HEK293T (cell line): ENCODE results near the gene FXYD4.

ENCODE experiments used
- ARNT ChIP-seq: fragments of 450-650 bp; IDR thresholded peaks from 2 replicates; pipeline ENCODE4 v1.6.1; 2017; ENCODE audit warnings: mild to moderate bottlenecking
- FOXA1 ChIP-seq: fragments of 450-650 bp; IDR thresholded peaks from 2 replicates; pipeline ENCODE4 v1.6.1; 2016; ENCODE audit warnings: mild to moderate bottlenecking
- FOXM1 ChIP-seq: fragments of 450-650 bp; IDR thresholded peaks from 2 replicates; pipeline ENCODE4 v1.6.1; 2017; ENCODE audit warnings: mild to moderate bottlenecking, borderline replicate concordance
- LEF1 ChIP-seq: fragments of 450-650 bp; IDR thresholded peaks from 2 replicates; pipeline ENCODE4 v1.6.1; 2017; ENCODE audit warnings: mild to moderate bottlenecking, borderline replicate concordance
- NFRKB ChIP-seq: fragments of 450-650 bp; IDR thresholded peaks from 2 replicates; pipeline ENCODE4 v1.6.1; 2016; ENCODE audit warnings: mild to moderate bottlenecking, moderate library complexity

DNA sequence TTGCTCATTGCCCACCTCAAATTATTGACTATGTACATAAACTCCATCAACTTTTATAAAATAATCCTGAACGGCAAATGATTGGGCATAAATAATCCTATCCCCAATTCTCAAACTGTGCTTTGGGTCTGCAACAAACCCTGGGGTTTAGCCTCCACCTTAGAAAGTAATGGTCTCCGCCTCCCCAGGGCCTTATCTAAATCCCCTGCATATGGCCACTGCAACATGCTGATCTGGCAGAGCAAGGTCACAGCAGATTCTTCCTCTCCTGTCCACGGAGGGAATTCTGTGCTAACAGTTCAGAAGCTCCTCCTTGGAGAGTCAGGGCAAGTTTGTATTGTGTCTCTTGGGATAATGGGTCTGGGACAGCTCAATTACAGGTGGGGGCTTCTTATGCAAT, 18.4 kb downstream of the FXYD4 start:
- TF ChIP-seq LEF1, result no peak
- TF ChIP-seq FOXM1, result no peak
- no peak for TF ChIP-seq FOXA1
- TF ChIP-seq ARNT, result no peak
- no peak for TF ChIP-seq NFRKB
